Natural killer cell (primary cell): ENCODE measurements around the gene NRXN3. TPM values are rescaled to one million over a fixed set of nuclear protein-coding genes. Genes with fewer than 3 reads are reported as not detected.

Experiments used
- ATAC-seq, 3 donors: fragments of 150-1000 bp in 2 of 3; fragments of 200-7000 bp in 1 of 3; cut with Tn5 transposase; 1 replicate in 1 of 3; 2 replicates in 2 of 3; pipeline ENCODE4 v1.10.0; 2021; ENCODE audit warnings: mild to moderate bottlenecking in 2 of 3, moderate library complexity in 2 of 3
- DNase-seq, 2 donors: peaks; one replicate each; pipeline versions ENCODE4 v3.0.0 to v3.0.0-alpha.2; 2013 to 2021; ENCODE audit warnings: mixed read lengths in 1 of 2
- H3K27ac ChIP-seq: one replicate; pipeline ENCODE4 v1.5.1; 2013; ENCODE audit warnings: mild to moderate bottlenecking, low read length
- H3K27me3 ChIP-seq: one replicate; pipeline ENCODE4 v1.6.1; 2013; ENCODE audit warnings: low read length; ENCODE audit not compliant: control insufficient read depth, insufficient read depth
- H3K36me3 ChIP-seq: one replicate; pipeline ENCODE4 v1.6.1; 2013; ENCODE audit warnings: low read length; ENCODE audit not compliant: control insufficient read depth, insufficient read depth
- H3K4me1 ChIP-seq: one replicate; pipeline ENCODE4 v1.6.1; 2013; ENCODE audit warnings: low read length; ENCODE audit not compliant: control insufficient read depth, insufficient read depth
- H3K4me3 ChIP-seq: one replicate; pipeline ENCODE4 v1.5.1; 2013; ENCODE audit warnings: low read length
- H3K9me3 ChIP-seq: one replicate; pipeline ENCODE4 v1.6.1; 2013; ENCODE audit warnings: low read length; ENCODE audit not compliant: control insufficient read depth, insufficient read depth
- H3K27ac Mint-ChIP-seq, 2 donors: one replicate each; pipeline ENCODE4 v1.8.0; 2022; ENCODE audit warnings: mild to moderate bottlenecking in 2 of 2, mixed read lengths in 2 of 2, moderate library complexity in 1 of 2
- H3K27me3 Mint-ChIP-seq, 2 donors: one replicate each; pipeline ENCODE4 v1.8.0; 2022; ENCODE audit warnings: low read depth in 2 of 2, mixed read lengths in 2 of 2
- H3K36me3 Mint-ChIP-seq: one replicate; pipeline ENCODE4 v1.8.0; 2022; ENCODE audit warnings: mixed read lengths
- H3K4me1 Mint-ChIP-seq, 2 donors: one replicate each; pipeline ENCODE4 v1.8.0; 2022; ENCODE audit warnings: mixed read lengths in 2 of 2
- H3K4me3 Mint-ChIP-seq: one replicate; pipeline ENCODE4 v1.8.0; 2022; ENCODE audit warnings: mild to moderate bottlenecking, moderate library complexity, mixed read lengths
- H3K9me3 Mint-ChIP-seq, 2 donors: one replicate each; pipeline ENCODE4 v1.8.0; 2022; ENCODE audit warnings: mixed read lengths in 2 of 2
- WGBS: methylation state at CpG from one replicate; pipeline ENCODE4 v1.1.7; 2013; ENCODE audit warnings: missing lambda C conversion rate; ENCODE audit not compliant: insufficient coverage; 5-methylcytosine and 5-hydroxymethylcytosine counted together
- intact Hi-C: fragments of 100-400 bp; cut with micrococcal nuclease; formaldehyde crosslinking; loops from one replicate; pipeline ENCODE4 v1.14.2; 2022
- total RNA-seq, 4 donors: library from RNA; stranded (reverse); fragments of 120-200 nt in 1 of 4; gene quantifications; one replicate each; pipeline versions ENCODE4 v1.2.3 to v1.2.4, GENCODE V29; 2013 to 2022
- TF ChIP-seq, protein P1 (sequence below): fragments of 200-600 bp; IDR thresholded peaks from one replicate; pipeline ENCODE4 v1.8.0; 2022; ENCODE audit warnings: antibody characterized with exemption

NRXN3 gene
- total RNA-seq, 3 donors from 2014 or later (not counting 1 experiment from before 2014, with no cell fraction given) = not detected

DNA sequence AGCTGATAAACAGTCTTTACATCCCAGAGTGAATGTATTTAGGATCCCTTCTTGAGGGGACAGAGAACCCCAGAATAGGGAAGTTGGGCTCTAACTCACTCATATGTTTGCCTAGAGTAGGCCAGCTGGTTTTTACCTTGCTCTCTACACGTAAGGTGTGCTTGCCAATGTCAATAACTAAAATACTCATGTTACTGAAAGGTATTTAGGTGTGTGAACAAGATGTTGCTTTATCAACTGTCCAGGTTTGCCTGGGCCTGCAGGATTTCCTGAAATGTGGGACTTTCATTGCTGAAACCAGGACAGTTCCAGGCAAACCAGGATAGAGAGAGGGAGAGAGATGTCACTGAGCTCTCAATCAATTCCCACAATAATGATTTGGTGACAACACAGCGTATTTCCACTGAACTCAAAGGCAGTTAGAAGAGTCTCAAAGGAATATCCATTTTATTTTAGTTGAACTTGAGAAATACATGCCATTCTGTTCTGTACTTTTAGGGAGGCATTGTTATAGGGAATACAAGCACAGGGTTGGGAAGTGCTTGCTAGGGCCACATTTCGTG is 171.7 kb downstream of the NRXN3 start:
- H3K4me3 ChIP-seq = no peak overlapping the region
- no peaks in the 10 kb centered on the region for H3K27me3 Mint-ChIP-seq
- intact Hi-C loops = no loop called here
- H3K36me3 Mint-ChIP-seq = no peaks in the 10 kb centered on the region
- no peak for DNase-seq
- H3K27ac Mint-ChIP-seq = no peak overlapping the region
- H3K9me3 Mint-ChIP-seq = no peaks in the 10 kb centered on the region
- 79% methylated on average over 2 of the region's 3 CpGs for WGBS
- H3K36me3 ChIP-seq = no peaks in the 10 kb centered on the region
- no peaks in the 10 kb centered on the region for H3K27me3 ChIP-seq
- no peak for ATAC-seq
- H3K9me3 ChIP-seq = no peaks in the 10 kb centered on the region
- H3K4me1 Mint-ChIP-seq = no peaks in the 10 kb centered on the region
- TF ChIP-seq, protein P1, sequence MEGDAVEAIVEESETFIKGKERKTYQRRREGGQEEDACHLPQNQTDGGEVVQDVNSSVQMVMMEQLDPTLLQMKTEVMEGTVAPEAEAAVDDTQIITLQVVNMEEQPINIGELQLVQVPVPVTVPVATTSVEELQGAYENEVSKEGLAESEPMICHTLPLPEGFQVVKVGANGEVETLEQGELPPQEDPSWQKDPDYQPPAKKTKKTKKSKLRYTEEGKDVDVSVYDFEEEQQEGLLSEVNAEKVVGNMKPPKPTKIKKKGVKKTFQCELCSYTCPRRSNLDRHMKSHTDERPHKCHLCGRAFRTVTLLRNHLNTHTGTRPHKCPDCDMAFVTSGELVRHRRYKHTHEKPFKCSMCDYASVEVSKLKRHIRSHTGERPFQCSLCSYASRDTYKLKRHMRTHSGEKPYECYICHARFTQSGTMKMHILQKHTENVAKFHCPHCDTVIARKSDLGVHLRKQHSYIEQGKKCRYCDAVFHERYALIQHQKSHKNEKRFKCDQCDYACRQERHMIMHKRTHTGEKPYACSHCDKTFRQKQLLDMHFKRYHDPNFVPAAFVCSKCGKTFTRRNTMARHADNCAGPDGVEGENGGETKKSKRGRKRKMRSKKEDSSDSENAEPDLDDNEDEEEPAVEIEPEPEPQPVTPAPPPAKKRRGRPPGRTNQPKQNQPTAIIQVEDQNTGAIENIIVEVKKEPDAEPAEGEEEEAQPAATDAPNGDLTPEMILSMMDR = no peak
- H3K27ac ChIP-seq = no peak overlapping the region
- H3K4me1 ChIP-seq = no peaks in the 10 kb centered on the region
- H3K4me3 Mint-ChIP-seq = no peak overlapping the region

DNA sequence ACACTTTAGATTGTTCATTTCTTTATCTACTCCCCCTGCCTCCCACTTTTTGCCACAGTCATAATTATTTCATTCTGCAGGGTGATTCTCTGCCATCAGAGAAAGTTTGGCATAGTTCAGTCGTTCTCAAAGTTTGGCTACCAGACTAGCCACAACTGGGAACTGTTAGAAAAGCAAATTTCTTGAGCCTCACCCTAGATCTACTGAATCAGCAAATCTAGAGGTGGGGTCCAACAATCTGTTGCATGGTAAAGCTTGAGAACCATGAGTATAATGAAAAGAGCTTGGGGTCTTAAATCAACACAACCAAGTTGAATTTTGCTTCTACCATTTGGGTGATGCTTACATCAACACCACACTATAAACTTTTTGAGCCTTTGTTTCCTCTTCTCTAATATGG is 172.7 kb downstream of the NRXN3 start:
- no peaks in the 10 kb centered on the region for H3K9me3 ChIP-seq
- TF ChIP-seq, protein P1 = no peak
- no peaks in the 10 kb centered on the region for H3K36me3 ChIP-seq
- H3K4me1 ChIP-seq = no peaks in the 10 kb centered on the region
- H3K4me3 ChIP-seq = no peak overlapping the region
- ATAC-seq = no peak
- no peak for DNase-seq
- Mint-ChIP-seq H3K27ac (no peak overlapping the region), H3K27me3 (peaks cover 0 to 6% of the 10 kb centered on the region in 2 donors), H3K4me1 (no peaks in the 10 kb centered on the region), H3K36me3 (no peaks in the 10 kb centered on the region), H3K4me3 (no peak overlapping the region), H3K9me3 (no peaks in the 10 kb centered on the region)
- intact Hi-C loops = no loop called here
- H3K27ac ChIP-seq = no peak overlapping the region
- no peaks in the 10 kb centered on the region for H3K27me3 ChIP-seq
- 67% methylated on average over 1 of the region's 1 CpG for WGBS

DNA sequence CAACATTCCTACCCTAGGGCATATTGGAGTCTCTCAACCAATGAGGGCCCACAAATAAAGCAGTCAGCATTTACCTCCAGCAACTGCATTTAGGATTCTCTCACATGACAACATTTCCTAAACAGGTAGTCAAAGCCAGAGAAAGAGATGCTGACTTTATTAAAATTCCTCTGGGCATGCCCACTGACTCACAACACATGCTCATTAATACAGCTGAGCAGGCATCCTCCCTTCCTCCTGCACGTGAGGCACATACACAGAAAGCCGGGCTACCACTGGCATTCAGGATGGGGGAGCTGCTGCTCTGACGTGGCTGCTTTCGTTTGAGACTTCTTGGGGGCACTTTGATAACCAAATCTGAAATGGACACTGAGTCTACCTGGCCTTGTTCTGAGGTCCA is 174.1 kb downstream of the NRXN3 start:
- no peaks in the 10 kb centered on the region for H3K4me1 Mint-ChIP-seq
- H3K27me3 Mint-ChIP-seq = peaks cover 0 to 8% of the 10 kb centered on the region in 2 donors
- ATAC-seq (no peak), DNase-seq (no peak)
- Histone ChIP-seq H3K9me3 (no peaks in the 10 kb centered on the region), H3K27ac (no peak overlapping the region), H3K27me3 (no peaks in the 10 kb centered on the region), H3K4me3 (no peak overlapping the region), H3K36me3 (no peaks in the 10 kb centered on the region), H3K4me1 (no peaks in the 10 kb centered on the region)
- TF ChIP-seq, protein P1 = no peak
- no peaks in the 10 kb centered on the region for H3K36me3 Mint-ChIP-seq
- WGBS = 71% methylated on average over 4 of the region's 4 CpGs
- intact Hi-C loops = no loop called here
- H3K4me3 Mint-ChIP-seq = no peak overlapping the region
- H3K27ac Mint-ChIP-seq = no peak overlapping the region
- no peaks in the 10 kb centered on the region for H3K9me3 Mint-ChIP-seq

DNA sequence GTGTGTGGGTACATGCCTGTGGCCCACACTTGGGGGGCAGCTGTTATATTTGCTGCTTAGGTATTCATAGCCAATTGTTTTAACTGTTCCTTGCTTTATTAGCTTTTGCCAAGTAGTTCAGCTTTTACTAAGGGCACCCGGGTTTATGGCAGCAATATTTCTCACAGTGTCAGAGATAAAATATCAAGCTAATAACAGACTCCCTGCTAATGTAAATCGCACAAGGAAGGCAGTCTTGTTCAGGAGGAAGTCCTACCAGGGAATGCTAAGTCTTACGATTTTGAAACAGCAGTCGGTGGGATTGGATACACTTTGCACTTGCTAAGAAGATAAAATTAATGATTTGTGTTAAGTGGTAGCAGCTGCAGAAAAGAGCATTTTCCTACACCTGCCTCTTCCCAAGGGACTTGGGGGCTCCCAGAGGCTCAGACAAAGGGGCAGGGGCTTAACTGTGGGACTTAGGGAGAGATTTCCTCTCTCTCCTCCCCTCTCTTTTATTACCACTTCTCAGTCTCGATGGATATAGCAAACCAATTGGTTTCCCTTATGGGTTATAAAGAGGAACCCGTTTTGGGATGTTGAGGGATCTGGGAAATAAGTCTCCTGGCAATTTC is 175.1 kb downstream of the NRXN3 start:
- Mint-ChIP-seq H3K9me3 (no peaks in the 10 kb centered on the region), H3K27me3 (peaks cover 0 to 8% of the 10 kb centered on the region in 2 donors), H3K36me3 (no peaks in the 10 kb centered on the region), H3K4me3 (no peak overlapping the region), H3K4me1 (no peaks in the 10 kb centered on the region), H3K27ac (no peak overlapping the region)
- Histone ChIP-seq H3K9me3 (no peaks in the 10 kb centered on the region), H3K36me3 (no peaks in the 10 kb centered on the region), H3K27me3 (no peaks in the 10 kb centered on the region), H3K4me3 (no peak overlapping the region), H3K27ac (no peak overlapping the region), H3K4me1 (no peaks in the 10 kb centered on the region)
- 85% methylated on average over 5 of the region's 6 CpGs for WGBS
- ATAC-seq (no peak), DNase-seq (no peak)
- TF ChIP-seq, protein P1 = no peak
- intact Hi-C loops = no loop called here
